ENCODE data around the gene FBXW8. TPM values are rescaled to one million over a fixed set of nuclear protein-coding genes. Genes with fewer than 3 reads are reported as not detected.

The FBXW8 gene
- total and polyA plus RNA-seq, 4 donors: 1.9 to 7.1 (median 4.9) TPM

GRCh38 chr12:116882742-116883141 lies 28.0 kb upstream of the FBXW8 start:
- peak; percentile 40 to 41 for TF ChIP-seq RAD21 (IDR thresholded peaks at IDR 0.05)
- TF ChIP-seq RXRA (IDR thresholded peaks at IDR 0.05): no peak
- no peak overlapping the region for H3K27ac ChIP-seq (ENCODE audit: low read depth in 1 of 2, low read length in 2 of 2)
- H3K27me3 ChIP-seq (ENCODE audit: control insufficient read depth in 4 of 4, insufficient read depth in 4 of 4, low read length in 3 of 4): peaks cover 3 to 15% (median 14%) of the 10 kb centered on the region in 4 donors
- peaks cover 7 to 33% (median 22%) of the 10 kb centered on the region in 4 donors for H3K4me1 ChIP-seq (ENCODE audit: control insufficient read depth in 4 of 4, insufficient read depth in 4 of 4, low read length in 3 of 4)
- H3K9me3 ChIP-seq (ENCODE audit: control insufficient read depth in 4 of 4, low read length in 3 of 4): no peaks in the 10 kb centered on the region
- no peaks in the 10 kb centered on the region for H3K36me3 ChIP-seq (ENCODE audit: control insufficient read depth in 4 of 4, insufficient read depth in 3 of 4, low read depth in 1 of 4, low read length in 3 of 4)
- no peak overlapping the region for H3K4me3 ChIP-seq (ENCODE audit: low read depth in 1 of 3, low read length in 3 of 3)
- 25% methylated on average over 6 of the region's 6 CpGs for WGBS
- H3K9ac ChIP-seq (ENCODE audit: low read depth in 1 of 2, low read length in 2 of 2): no peak overlapping the region
- no peak for DNase-seq (ENCODE audit: low spot score)

GRCh38 chr12:116884871-116885270 lies 25.9 kb upstream of the FBXW8 start:
- no peaks in the 10 kb centered on the region for H3K36me3 ChIP-seq (ENCODE audit: control insufficient read depth in 4 of 4, insufficient read depth in 3 of 4, low read depth in 1 of 4, low read length in 3 of 4)
- no peak overlapping the region for H3K9ac ChIP-seq (ENCODE audit: low read depth in 1 of 2, low read length in 2 of 2)
- 81% methylated on average over 3 of the region's 3 CpGs for whole genome bisulfite sequencing
- H3K9me3 ChIP-seq (ENCODE audit: control insufficient read depth in 4 of 4, low read length in 3 of 4): no peaks in the 10 kb centered on the region
- no peak for DNase-seq (ENCODE audit: low spot score)
- peaks cover 7 to 26% (median 21%) of the 10 kb centered on the region in 4 donors for H3K4me1 ChIP-seq (ENCODE audit: control insufficient read depth in 4 of 4, insufficient read depth in 4 of 4, low read length in 3 of 4)
- no peak overlapping the region for H3K27ac ChIP-seq (ENCODE audit: low read depth in 1 of 2, low read length in 2 of 2)
- no peak overlapping the region for H3K4me3 ChIP-seq (ENCODE audit: low read depth in 1 of 3, low read length in 3 of 3)
- peaks cover 0 to 17% (median 10%) of the 10 kb centered on the region in 4 donors for H3K27me3 ChIP-seq (ENCODE audit: control insufficient read depth in 4 of 4, insufficient read depth in 4 of 4, low read length in 3 of 4)
- no peak for TF ChIP-seq RXRA (IDR thresholded peaks at IDR 0.05)
- no peak for TF ChIP-seq REST (IDR thresholded peaks at IDR 0.05)
- TF ChIP-seq ZBTB33 (IDR thresholded peaks at IDR 0.05): no peak
- no peak for TF ChIP-seq SP1 (IDR thresholded peaks at IDR 0.05)
- TF ChIP-seq EGR1 (IDR thresholded peaks at IDR 0.05; ENCODE audit: low read depth in 2 of 2): no peak
- TF ChIP-seq YY1 (IDR thresholded peaks at IDR 0.05): no peak
- no peak for TF ChIP-seq MAX (IDR thresholded peaks at IDR 0.05)
- no peak for TF ChIP-seq TAF1 (conservative IDR thresholded peaks at IDR 0.05)
- no peak for TF ChIP-seq NR2F2 (IDR thresholded peaks at IDR 0.05)
- TF ChIP-seq HNF4G (IDR thresholded peaks at IDR 0.05): no peak
- no peak for TF ChIP-seq FOXA1 (IDR thresholded peaks at IDR 0.05)
- TF ChIP-seq FOXA2 (IDR thresholded peaks at IDR 0.05): no peak
- TF ChIP-seq RAD21 (IDR thresholded peaks at IDR 0.05): no peak
- no peak for TF ChIP-seq HNF4A (conservative IDR thresholded peaks at IDR 0.05)

DNA sequence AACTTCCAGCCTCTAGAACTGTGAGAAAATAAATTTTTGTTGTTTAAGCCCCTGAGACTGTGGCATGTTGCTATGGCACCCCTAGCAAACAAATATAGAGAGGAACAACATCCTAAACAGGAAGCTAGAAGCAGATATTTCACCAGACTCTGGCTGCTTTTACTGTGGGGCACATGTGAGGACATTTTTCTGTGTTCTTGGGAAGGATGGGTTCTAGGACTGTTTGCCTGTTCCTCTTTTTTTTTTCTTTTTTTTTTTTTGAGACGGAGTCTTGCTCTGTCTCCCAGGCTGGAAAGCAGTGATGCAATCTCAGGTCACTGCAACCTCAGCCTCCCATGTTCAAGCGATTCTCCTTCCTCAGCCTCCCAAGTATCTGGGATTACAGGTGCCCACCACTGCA lies 25.3 kb upstream of the FBXW8 start:
- WGBS: 78% methylated on average over 2 of the region's 2 CpGs
- Histone ChIP-seq H3K27ac (ENCODE audit: low read depth in 1 of 2, low read length in 2 of 2) (no peak overlapping the region), H3K9ac (ENCODE audit: low read depth in 1 of 2, low read length in 2 of 2) (no peak overlapping the region), H3K4me3 (ENCODE audit: low read depth in 1 of 3, low read length in 3 of 3) (no peak overlapping the region), H3K9me3 (ENCODE audit: control insufficient read depth in 4 of 4, low read length in 3 of 4) (peaks cover 0 to 2% (median 0%) of the 10 kb centered on the region in 4 donors), H3K27me3 (ENCODE audit: control insufficient read depth in 4 of 4, insufficient read depth in 4 of 4, low read length in 3 of 4) (peaks cover 0 to 16% (median 7%) of the 10 kb centered on the region in 4 donors), H3K4me1 (ENCODE audit: control insufficient read depth in 4 of 4, insufficient read depth in 4 of 4, low read length in 3 of 4) (peaks cover 7 to 24% (median 20%) of the 10 kb centered on the region in 4 donors), H3K36me3 (ENCODE audit: control insufficient read depth in 4 of 4, insufficient read depth in 3 of 4, low read depth in 1 of 4, low read length in 3 of 4) (no peaks in the 10 kb centered on the region)
- DNase-seq (ENCODE audit: low spot score): no peak
- no peak for TF ChIP-seq ATF3 (IDR thresholded peaks at IDR 0.05)
- TF ChIP-seq RXRA (IDR thresholded peaks at IDR 0.05): no peak
- TF ChIP-seq YY1 (IDR thresholded peaks at IDR 0.05): no peak
- TF ChIP-seq REST (IDR thresholded peaks at IDR 0.05): no peak
- no peak for TF ChIP-seq MAX (IDR thresholded peaks at IDR 0.05)
- no peak for TF ChIP-seq TAF1 (conservative IDR thresholded peaks at IDR 0.05)
- no peak for TF ChIP-seq EGR1 (IDR thresholded peaks at IDR 0.05; ENCODE audit: low read depth in 2 of 2)
- no peak for TF ChIP-seq GABPA (IDR thresholded peaks at IDR 0.05 in 1 of 2, conservative IDR thresholded peaks at IDR 0.05 in 1 of 2)
- TF ChIP-seq NR2F2 (IDR thresholded peaks at IDR 0.05): no peak

All from liver (tissue), 9 donors.